Astrocyte of the cerebellum (primary cell): ENCODE measurements around the gene TUBB2B.
A peak's percentile ranks its signal among the peaks of the same experiment; 100 is the strongest.
"Not testable (repeated sequence)": the region's sequence is repeated elsewhere in the genome, so short reads cannot be mapped to it uniquely, and the experiment has no call there.

Experiments
- DNase-seq: peaks from one replicate; pipeline ENCODE4 v3.0.0-alpha.2; 2011; ENCODE audit warnings: low read depth
- H3K4me3 ChIP-seq: 2 replicates; pipeline ENCODE4 v1.5.1; 2011; ENCODE audit warnings: mild to moderate bottlenecking, low read depth, low read length, moderate library complexity
- CTCF ChIP-seq: IDR thresholded peaks from 2 replicates; pipeline ENCODE4 v1.5.1; 2012; ENCODE audit warnings: low read length, low read depth, moderate library complexity, mild to moderate bottlenecking; ENCODE audit errors: missing control alignments
- in situ Hi-C: cut with HindIII; loops from 2 replicates; pipeline ENCODE4 v1.10.0; 2017; ENCODE audit warnings: low sequenced_read_pairs

Gene TUBB2B

GRCh38 chr6:3200682-3201081 is 26.8 kb downstream of the TUBB2B start:
- DNase-seq: no peak
- TF ChIP-seq CTCF: no peak
- H3K4me3 ChIP-seq: no peak overlapping the region
- in situ Hi-C loops: no loop called here

- in situ Hi-C loops: no loop called here
- no peak overlapping the region for H3K4me3 ChIP-seq
- DNase-seq: no peak
- TF ChIP-seq CTCF: no peak
Measured at GRCh38 chr6:3199382-3199781, 28.1 kb downstream of the TUBB2B start.

GRCh38 chr6:3197734-3198133 is 29.7 kb downstream of the TUBB2B start:
- in situ Hi-C loops: not testable (repeated sequence)

GRCh38 chr6:3196770-3197169 is 30.7 kb downstream of the TUBB2B start:
- in situ Hi-C loops: no loop called here
- no peak for DNase-seq
- TF ChIP-seq CTCF: no peak
- H3K4me3 ChIP-seq: no peak overlapping the region

More at GRCh38 chr6:3197734-3198133, 29.7 kb downstream of the TUBB2B start:
- not testable (repeated sequence) for DNase-seq, H3K4me3 ChIP-seq

- in situ Hi-C loops: no loop called here
- H3K4me3 ChIP-seq: no peak overlapping the region
- no peak for DNase-seq
- no peak for TF ChIP-seq CTCF
Measured at GRCh38 chr6:3195695-3196497, 31.6 kb downstream of the TUBB2B start.

GRCh38 chr6:3195420-3195694 is 32.1 kb downstream of the TUBB2B start:
- TF ChIP-seq CTCF: no peak

GRCh38 chr6:3194535-3195419 is 32.7 kb downstream of the TUBB2B start:
- TF ChIP-seq CTCF: no peak
- in situ Hi-C loops: no loop called here
- peak; percentile 70 for DNase-seq
- no peak overlapping the region for H3K4me3 ChIP-seq

More at GRCh38 chr6:3195420-3195694, 32.1 kb downstream of the TUBB2B start:
- H3K4me3 ChIP-seq: no peak overlapping the region
- in situ Hi-C loops: no loop called here
- DNase-seq: no peak
